Trophoblast cell (in vitro differentiated cells and primary cell): Measurements from ENCODE around the gene MRPS31.
A peak's percentile ranks its signal among the peaks of the same experiment; 100 is the strongest.

ENCODE experiments used
- DNase-seq, 2 donors: peaks; one replicate each; pipeline ENCODE4 v3.0.0-alpha.2; 2016
- H2AFZ ChIP-seq: 2 replicates; pipeline ENCODE4 v1.6.1; 2013; ENCODE audit warnings: low read length, moderate library complexity, mild to moderate bottlenecking; ENCODE audit not compliant: insufficient read depth, poor library complexity
- H2AK5ac ChIP-seq: 2 replicates; pipeline ENCODE4 v1.6.1; 2013; ENCODE audit warnings: mild to moderate bottlenecking, low read length
- H2BK120ac ChIP-seq: 2 replicates; pipeline ENCODE4 v1.6.1; 2013; ENCODE audit warnings: low read length, mild to moderate bottlenecking, moderate library complexity; ENCODE audit not compliant: insufficient read depth, poor library complexity
- H2BK12ac ChIP-seq: 2 replicates; pipeline ENCODE4 v1.6.1; 2013; ENCODE audit warnings: mild to moderate bottlenecking, low read length, moderate library complexity
- H2BK5ac ChIP-seq: 2 replicates; pipeline ENCODE4 v1.6.1; 2013; ENCODE audit warnings: low read length, low read depth, moderate library complexity, mild to moderate bottlenecking; ENCODE audit not compliant: poor library complexity
- H3K14ac ChIP-seq: 2 replicates; pipeline ENCODE4 v1.6.1; 2013; ENCODE audit warnings: mild to moderate bottlenecking, low read length
- H3K18ac ChIP-seq: 2 replicates; pipeline ENCODE4 v1.6.1; 2013; ENCODE audit warnings: mild to moderate bottlenecking, low read length
- H3K23ac ChIP-seq: 2 replicates; pipeline ENCODE4 v1.6.1; 2013; ENCODE audit warnings: low read length
- H3K27ac ChIP-seq: 2 replicates; pipeline ENCODE4 v1.5.1; 2013; ENCODE audit warnings: low read depth, mild to moderate bottlenecking, inconsistent platforms, low read length, moderate library complexity
- H3K27me3 ChIP-seq: 2 replicates; pipeline ENCODE4 v1.6.1; 2013; ENCODE audit warnings: inconsistent platforms, mild to moderate bottlenecking, low read length, moderate library complexity; ENCODE audit not compliant: insufficient read depth
- H3K36me3 ChIP-seq, 2 experiments: 1 replicate in 1 of 2; 2 replicates in 1 of 2; pipeline ENCODE4 v1.6.1; 2013; ENCODE audit warnings: low read length in 2 of 2, mild to moderate bottlenecking in 2 of 2, moderate library complexity in 1 of 2; ENCODE audit not compliant: insufficient read depth in 2 of 2, control insufficient read depth in 1 of 2
- H3K4ac ChIP-seq: 2 replicates; pipeline ENCODE4 v1.6.1; 2013; ENCODE audit warnings: low read depth, mild to moderate bottlenecking, low read length, moderate library complexity
- H3K4me1 ChIP-seq, 2 experiments: 1 replicate in 1 of 2; 2 replicates in 1 of 2; pipeline ENCODE4 v1.6.1; 2013; ENCODE audit warnings: low read length in 2 of 2, mild to moderate bottlenecking in 2 of 2, moderate library complexity in 1 of 2; ENCODE audit not compliant: insufficient read depth in 2 of 2, control insufficient read depth in 1 of 2
- H3K4me2 ChIP-seq: 2 replicates; pipeline ENCODE4 v1.6.1; 2013; ENCODE audit warnings: inconsistent platforms, mild to moderate bottlenecking, low read length, moderate library complexity
- H3K4me3 ChIP-seq: 2 replicates; pipeline ENCODE4 v1.5.1; 2013; ENCODE audit warnings: mild to moderate bottlenecking, low read depth, low read length, inconsistent platforms
- H3K79me1 ChIP-seq: one replicate; pipeline ENCODE4 v1.6.1; 2013; ENCODE audit warnings: low read length
- H3K79me2 ChIP-seq: 2 replicates; pipeline ENCODE4 v1.6.1; 2013; ENCODE audit warnings: low read length, mild to moderate bottlenecking; ENCODE audit not compliant: control insufficient read depth, insufficient read depth, poor library complexity
- H3K9ac ChIP-seq: 2 replicates; pipeline ENCODE4 v1.6.1; 2013; ENCODE audit warnings: mild to moderate bottlenecking, low read length
- H3K9me3 ChIP-seq: 2 replicates; pipeline ENCODE4 v1.6.1; 2013; ENCODE audit warnings: low read depth, mild to moderate bottlenecking, control low read depth, inconsistent platforms, low read length; ENCODE audit not compliant: insufficient read depth
- H4K12ac ChIP-seq: 2 replicates; pipeline ENCODE4 v1.6.1; 2013; ENCODE audit warnings: low read depth, mild to moderate bottlenecking, low read length, moderate library complexity
- H4K8ac ChIP-seq: 2 replicates; pipeline ENCODE4 v1.6.1; 2013; ENCODE audit warnings: low read depth, mild to moderate bottlenecking, low read length, moderate library complexity
- H4K91ac ChIP-seq: one replicate; pipeline ENCODE4 v1.6.1; 2013; ENCODE audit warnings: low read depth, mild to moderate bottlenecking, low read length, moderate library complexity
- WGBS: extraction: QIAGEN DNeasy Blood & Tissue Kit; methylation state at CpG from one replicate; pipeline ENCODE4 v1.1.7; 2013; ENCODE audit warnings: missing lambda C conversion rate; ENCODE audit not compliant: insufficient read length, insufficient coverage; ENCODE audit errors: extremely low coverage; 5-methylcytosine and 5-hydroxymethylcytosine counted together

MRPS31 gene

GRCh38 chr13:40776232-40776631, 5.2 kb upstream of the MRPS31 start:
- H2BK5ac ChIP-seq, result no peak overlapping the region
- no peak overlapping the region for H3K23ac ChIP-seq
- H3K9ac ChIP-seq, result no peak overlapping the region
- no peak overlapping the region for H2AK5ac ChIP-seq
- H2BK12ac ChIP-seq, result no peak overlapping the region
- H3K4ac ChIP-seq, result no peak overlapping the region
- H3K4me2 ChIP-seq, result no peak overlapping the region
- H4K12ac ChIP-seq, result no peak overlapping the region
- no peak overlapping the region for H3K18ac ChIP-seq
- no peak overlapping the region for H2AFZ ChIP-seq
- H3K4me1 ChIP-seq, result peaks cover 2 to 3% of the 10 kb centered on the region in 2 experiments
- H4K91ac ChIP-seq, result no peak overlapping the region
- no peaks in the 10 kb centered on the region for H3K79me2 ChIP-seq
- H3K14ac ChIP-seq, result no peak overlapping the region
- no peak overlapping the region for H2BK120ac ChIP-seq
- no peaks in the 10 kb centered on the region for H3K9me3 ChIP-seq
- no peaks in the 10 kb centered on the region for H3K27me3 ChIP-seq
- no CpG with 5 or more reads among the region's 7 CpGs for WGBS
- no peaks in the 10 kb centered on the region for H3K36me3 ChIP-seq
- no peak for DNase-seq
- H3K79me1 ChIP-seq, result no peaks in the 10 kb centered on the region
- no peak overlapping the region for H3K27ac ChIP-seq
- no peak overlapping the region for H4K8ac ChIP-seq
- no peak overlapping the region for H3K4me3 ChIP-seq

GRCh38 chr13:40774672-40775071, 3.7 kb upstream of the MRPS31 start:
- Histone ChIP-seq H3K4ac (no peak overlapping the region), H2AK5ac (no peak overlapping the region), H4K91ac (no peak overlapping the region), H2BK5ac (no peak overlapping the region), H3K18ac (no peak overlapping the region), H3K79me2 (peaks cover 2% of the 10 kb centered on the region), H2AFZ (no peak overlapping the region), H4K8ac (no peak overlapping the region), H3K4me2 (no peak overlapping the region), H3K23ac (no peak overlapping the region), H3K9me3 (no peaks in the 10 kb centered on the region), H3K4me1 (peaks cover 2 to 6% of the 10 kb centered on the region in 2 experiments), H3K9ac (no peak overlapping the region), H2BK12ac (no peak overlapping the region), H3K14ac (no peak overlapping the region), H2BK120ac (no peak overlapping the region), H3K27me3 (no peaks in the 10 kb centered on the region), H3K79me1 (peaks cover 2% of the 10 kb centered on the region), H3K27ac (no peak overlapping the region), H4K12ac (no peak overlapping the region), H3K4me3 (no peak overlapping the region), H3K36me3 (no peaks in the 10 kb centered on the region)
- no CpG with 5 or more reads among the region's 6 CpGs for WGBS
- DNase-seq, result no peak

DNA sequence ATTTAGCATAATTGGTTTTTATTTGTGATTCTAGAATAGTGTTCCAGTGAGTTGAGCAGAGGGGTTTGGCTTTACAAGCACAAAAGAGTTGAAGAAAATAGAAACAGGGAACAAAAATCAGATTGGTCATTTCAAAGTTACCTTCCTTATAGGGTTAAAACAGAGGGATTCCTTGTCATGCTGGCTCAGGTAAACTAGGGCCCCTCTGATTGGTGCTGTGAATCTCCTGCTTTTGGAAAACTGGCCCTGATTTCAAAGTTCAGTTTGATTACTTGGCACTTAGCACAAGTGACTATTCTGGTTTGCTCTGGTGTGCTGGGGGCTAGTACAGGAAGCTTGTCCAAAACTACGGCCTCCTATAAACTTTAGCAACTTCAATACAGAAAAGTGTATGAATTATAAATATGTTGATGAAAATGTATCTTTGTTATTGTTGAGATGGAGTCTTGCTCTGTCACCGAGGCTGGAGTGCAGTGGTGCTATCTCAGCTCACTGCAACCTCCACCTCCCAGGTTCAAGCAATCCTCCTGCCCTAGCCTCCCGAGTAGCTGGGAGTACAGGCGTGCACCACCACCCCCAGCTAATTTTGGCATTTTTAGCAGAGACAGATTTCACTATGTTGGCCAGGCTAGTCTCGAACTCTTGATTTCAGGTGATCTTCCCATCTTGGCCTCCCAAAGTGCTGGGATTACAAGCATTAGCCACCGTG, 1.9 kb upstream of the MRPS31 start:
- Histone ChIP-seq H2BK5ac (no peak overlapping the region), H4K12ac (no peak overlapping the region), H4K8ac (no peak overlapping the region), H2BK12ac (no peak overlapping the region), H3K4ac (no peak overlapping the region), H2BK120ac (no peak overlapping the region), H2AFZ (no peak overlapping the region), H2AK5ac (no peak overlapping the region), H3K4me3 (no peak overlapping the region), H3K14ac (no peak overlapping the region), H3K4me1 (peaks cover 2 to 6% of the 10 kb centered on the region in 2 experiments), H3K36me3 (no peaks in the 10 kb centered on the region), H3K27me3 (no peaks in the 10 kb centered on the region), H3K27ac (no peak overlapping the region), H3K79me1 (peaks cover 2% of the 10 kb centered on the region), H3K18ac (no peak overlapping the region), H3K79me2 (peaks cover 2% of the 10 kb centered on the region), H3K4me2 (no peak overlapping the region), H3K23ac (no peak overlapping the region), H3K9me3 (no peaks in the 10 kb centered on the region), H3K9ac (no peak overlapping the region), H4K91ac (no peak overlapping the region)
- DNase-seq, result no peak
- no CpG with 5 or more reads among the region's 6 CpGs for WGBS

GRCh38 chr13:40770609-40770933, 419 bp downstream of the MRPS31 start:
- H3K27ac ChIP-seq, result no peak overlapping the region
- H4K12ac ChIP-seq, result peak overlapping the region; percentile 65
- H2BK12ac ChIP-seq, result no peak overlapping the region
- H3K9ac ChIP-seq, result peak overlapping the region; percentile 98
- no peak overlapping the region for H3K23ac ChIP-seq
- peaks cover 2 to 3% of the 10 kb centered on the region in 2 experiments for H3K36me3 ChIP-seq
- no peak overlapping the region for H3K4ac ChIP-seq
- no peaks in the 10 kb centered on the region for H3K9me3 ChIP-seq
- no CpG with 5 or more reads among the region's 9 CpGs for WGBS
- no peak overlapping the region for H2BK5ac ChIP-seq
- H2AK5ac ChIP-seq, result no peak overlapping the region
- H3K18ac ChIP-seq, result no peak overlapping the region
- H4K8ac ChIP-seq, result peak overlapping the region; percentile 89
- peaks cover 2% of the 10 kb centered on the region for H3K79me2 ChIP-seq
- H3K14ac ChIP-seq, result peak overlapping the region; percentile 55
- peaks cover 0 to 3% of the 10 kb centered on the region in 2 experiments for H3K4me1 ChIP-seq
- H2BK120ac ChIP-seq, result no peak overlapping the region
- peak overlapping the region; percentile 89 for H3K4me3 ChIP-seq
- H3K79me1 ChIP-seq, result peaks cover 2% of the 10 kb centered on the region
- peak overlapping the region; percentile 88 for H3K4me2 ChIP-seq
- peak overlapping the region; percentile 52 for H4K91ac ChIP-seq
- H2AFZ ChIP-seq, result no peak overlapping the region
- H3K27me3 ChIP-seq, result no peaks in the 10 kb centered on the region
- DNase-seq, result no peak
